Astrocyte of the spinal cord (primary cell): ENCODE results near the gene AMN1.
"Not testable (repeated sequence)": the region's sequence is repeated elsewhere in the genome, so short reads cannot be mapped to it uniquely, and the experiment has no call there.

Experiments
- DNase-seq: peaks from one replicate; pipeline ENCODE4 v3.0.0; 2011; ENCODE audit warnings: low read depth, low spot score
- H3K4me3 ChIP-seq: 2 replicates; pipeline ENCODE4 v1.5.1; 2011; ENCODE audit warnings: low read depth, mild to moderate bottlenecking, low read length, moderate library complexity
- CTCF ChIP-seq: IDR thresholded peaks from 2 replicates; pipeline ENCODE4 v1.5.1; 2012; ENCODE audit warnings: low read depth, mild to moderate bottlenecking, low read length, inconsistent platforms
- in situ Hi-C: cut with HindIII; loops from 2 replicates; pipeline ENCODE4 v1.10.0; 2017; ENCODE audit warnings: low sequenced_read_pairs

The AMN1 gene

GRCh38 chr12:31685801-31686200 is 43.0 kb downstream of the AMN1 start:
- no peak overlapping the region for H3K4me3 ChIP-seq
- no peak for DNase-seq
- in situ Hi-C loops: no loop called here
- TF ChIP-seq CTCF: no peak

- TF ChIP-seq CTCF: peak; percentile 71
- DNase-seq: peak; percentile 86
- no peak overlapping the region for H3K4me3 ChIP-seq
- in situ Hi-C loops: no loop called here
These were observed 46.5 kb downstream of the AMN1 start for GRCh38 chr12:31682136-31682962.

GRCh38 chr12:31672521-31672920 is 56.3 kb downstream of the AMN1 start:
- no peak overlapping the region for H3K4me3 ChIP-seq
- in situ Hi-C loops: no loop called here
- DNase-seq: no peak
- no peak for TF ChIP-seq CTCF

- DNase-seq, H3K4me3 ChIP-seq, in situ Hi-C loops: not testable (repeated sequence)
These were observed 59.2 kb downstream of the AMN1 start for GRCh38 chr12:31669582-31669981.

GRCh38 chr12:31669020-31669419 is 59.8 kb downstream of the AMN1 start:
- no peak for TF ChIP-seq CTCF
- H3K4me3 ChIP-seq: no peak overlapping the region
- DNase-seq: no peak
- in situ Hi-C loops: no loop called here

- no peak overlapping the region for H3K4me3 ChIP-seq
- in situ Hi-C loops: no loop called here
- TF ChIP-seq CTCF: no peak
- no peak for DNase-seq
These were observed 64.8 kb downstream of the AMN1 start for GRCh38 chr12:31664038-31664437.

GRCh38 chr12:31663576-31663975 is 65.2 kb downstream of the AMN1 start:
- no peak for TF ChIP-seq CTCF
- DNase-seq: no peak
- in situ Hi-C loops: no loop called here
- no peak overlapping the region for H3K4me3 ChIP-seq
